ENCODE data around the gene TNNI3. TPM values are rescaled to one million over a fixed set of nuclear protein-coding genes. Genes with fewer than 3 reads are reported as not detected.
A peak's percentile ranks its signal among the peaks of the same experiment; 100 is the strongest.

Gene TNNI3
- total and polyA plus RNA-seq, 9 of the 15 experiments (the other 6 are each of a cell fraction or from before 2014, with no cell fraction given): 4.7 to 158 (median 42.0) TPM

- TF ChIP-seq ZNF146 (CRISPR knock-in tag; IDR thresholded peaks at IDR 0.05; ENCODE audit: unreplicated experiment) (no peak), MAFF (IDR thresholded peaks at IDR 0.05; ENCODE audit: low read length) (no peak), SP1 (CRISPR knock-in tag; IDR thresholded peaks at IDR 0.05) (no peak; the same call in 1 of the 2 replicates), TEAD2 (tag; IDR thresholded peaks at IDR 0.05) (no peak), MCM2 (IDR thresholded peaks at IDR 0.05; ENCODE audit: low read depth) (no peak), ZNF311 (CRISPR knock-in tag; IDR thresholded peaks at IDR 0.05) (0 out of 2 replicates have a peak, but pooled peaks have one; percentile 16), ZNF696 (CRISPR knock-in tag; conservative IDR thresholded peaks at IDR 0.05) (no peak), PRMT5 (CRISPR knock-in tag; IDR thresholded peaks at IDR 0.05) (no peak), HDAC6 (IDR thresholded peaks at IDR 0.05; ENCODE audit: low read depth, low read length) (no peak), U2AF1 (optimal IDR thresholded peaks at IDR 0.05; ENCODE audit: low read depth, low read length) (no peak), ZNF830 (CRISPR knock-in tag; IDR thresholded peaks at IDR 0.05) (no peak), ZEB2 (IDR thresholded peaks at IDR 0.05) (no peak; the same call in 1 of the 2 replicates), ZNF316 (IDR thresholded peaks at IDR 0.05) (no peak), SMARCE1 (IDR thresholded peaks at IDR 0.05) (peak; percentile 53; the same call in 1 of the 2 replicates), DDX20 (tag; IDR thresholded peaks at IDR 0.05; ENCODE audit: low read depth) (no peak), NKRF (IDR thresholded peaks at IDR 0.05; ENCODE audit: borderline replicate concordance) (peak; percentile 74), GTF2B (IDR thresholded peaks at IDR 0.05; ENCODE audit: extremely low read depth, insufficient read length) (no peak), ZNF740 (CRISPR knock-in tag; IDR thresholded peaks at IDR 0.05) (peak; percentile 50; the same call in 1 of the 2 replicates), ZNF740 (tag; IDR thresholded peaks at IDR 0.05) (no peak), HDAC2 (IDR thresholded peaks at IDR 0.05) (peak; percentile 61; the same call in 1 of the 2 replicates), PKNOX1 (IDR thresholded peaks at IDR 0.05) (no peak), XRCC4 (IDR thresholded peaks at IDR 0.05; ENCODE audit: extremely low read depth, insufficient read depth, insufficient read length) (no peak), GATAD2A (IDR thresholded peaks at IDR 0.05) (no peak), DIDO1 (tag; IDR thresholded peaks at IDR 0.05; ENCODE audit: low read depth) (peak; percentile 77), HNRNPLL (IDR thresholded peaks at IDR 0.05; ENCODE audit: low read depth, low read length, poor library complexity, severe bottlenecking) (no peak), TRIM24 (IDR thresholded peaks at IDR 0.05) (no peak), POLR2B (IDR thresholded peaks at IDR 0.05; ENCODE audit: low read depth, partially characterized antibody) (peak; percentile 77), NUFIP1 (IDR thresholded peaks at IDR 0.05; ENCODE audit: partially characterized antibody) (no peak)
These were observed 39.7 kb downstream of the TNNI3 start (continued) for GRCh38 chr19:55117663-55118391.
